ENCODE data around the gene DDX39A. TPM values are rescaled to one million over a fixed set of nuclear protein-coding genes. Genes with fewer than 3 reads are reported as not detected.
A peak's percentile ranks its signal among the peaks of the same experiment; 100 is the strongest.

The DDX39A gene
- total and polyA plus RNA-seq, 2 of the 13 experiments (the other 11 are each of a cell fraction or from before 2014, with no cell fraction given) = 34.6 to 90.4 TPM

DNA sequence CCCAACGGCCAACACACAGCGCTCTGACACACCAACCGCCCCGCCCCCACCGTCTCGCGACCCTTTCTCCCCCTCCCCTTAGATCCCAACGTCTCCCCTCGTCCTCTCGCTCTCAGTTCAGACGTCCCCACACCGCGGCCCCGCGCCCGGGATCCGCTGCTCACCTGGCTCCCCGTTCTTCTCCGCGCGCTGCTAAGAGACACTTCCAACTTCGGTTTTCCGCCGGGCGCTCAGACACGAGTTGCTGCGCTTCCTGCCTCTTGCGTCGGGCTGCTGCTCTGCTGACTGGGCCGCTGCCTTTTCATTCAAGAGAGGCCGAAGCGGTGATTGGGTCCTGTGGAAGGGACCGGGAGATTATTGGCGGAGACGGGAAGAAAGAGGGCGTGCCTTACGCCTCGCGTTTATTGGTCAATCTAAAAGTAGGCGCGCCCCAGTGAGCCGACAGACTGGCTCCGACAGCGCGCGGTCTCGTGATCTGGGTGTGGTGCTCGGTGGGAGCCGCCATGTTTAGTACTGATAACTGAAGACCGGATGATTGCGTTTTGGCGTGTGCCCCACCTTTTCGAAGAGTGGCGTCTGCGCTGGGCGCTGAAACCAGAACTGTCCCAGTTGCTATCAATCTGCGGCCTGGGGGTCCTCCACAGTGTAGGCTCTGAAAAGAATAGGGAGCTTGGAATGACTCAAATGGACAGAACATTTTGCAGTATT lies at the start of gene DDX39A (continued):
- TF ChIP-seq, protein P1, sequence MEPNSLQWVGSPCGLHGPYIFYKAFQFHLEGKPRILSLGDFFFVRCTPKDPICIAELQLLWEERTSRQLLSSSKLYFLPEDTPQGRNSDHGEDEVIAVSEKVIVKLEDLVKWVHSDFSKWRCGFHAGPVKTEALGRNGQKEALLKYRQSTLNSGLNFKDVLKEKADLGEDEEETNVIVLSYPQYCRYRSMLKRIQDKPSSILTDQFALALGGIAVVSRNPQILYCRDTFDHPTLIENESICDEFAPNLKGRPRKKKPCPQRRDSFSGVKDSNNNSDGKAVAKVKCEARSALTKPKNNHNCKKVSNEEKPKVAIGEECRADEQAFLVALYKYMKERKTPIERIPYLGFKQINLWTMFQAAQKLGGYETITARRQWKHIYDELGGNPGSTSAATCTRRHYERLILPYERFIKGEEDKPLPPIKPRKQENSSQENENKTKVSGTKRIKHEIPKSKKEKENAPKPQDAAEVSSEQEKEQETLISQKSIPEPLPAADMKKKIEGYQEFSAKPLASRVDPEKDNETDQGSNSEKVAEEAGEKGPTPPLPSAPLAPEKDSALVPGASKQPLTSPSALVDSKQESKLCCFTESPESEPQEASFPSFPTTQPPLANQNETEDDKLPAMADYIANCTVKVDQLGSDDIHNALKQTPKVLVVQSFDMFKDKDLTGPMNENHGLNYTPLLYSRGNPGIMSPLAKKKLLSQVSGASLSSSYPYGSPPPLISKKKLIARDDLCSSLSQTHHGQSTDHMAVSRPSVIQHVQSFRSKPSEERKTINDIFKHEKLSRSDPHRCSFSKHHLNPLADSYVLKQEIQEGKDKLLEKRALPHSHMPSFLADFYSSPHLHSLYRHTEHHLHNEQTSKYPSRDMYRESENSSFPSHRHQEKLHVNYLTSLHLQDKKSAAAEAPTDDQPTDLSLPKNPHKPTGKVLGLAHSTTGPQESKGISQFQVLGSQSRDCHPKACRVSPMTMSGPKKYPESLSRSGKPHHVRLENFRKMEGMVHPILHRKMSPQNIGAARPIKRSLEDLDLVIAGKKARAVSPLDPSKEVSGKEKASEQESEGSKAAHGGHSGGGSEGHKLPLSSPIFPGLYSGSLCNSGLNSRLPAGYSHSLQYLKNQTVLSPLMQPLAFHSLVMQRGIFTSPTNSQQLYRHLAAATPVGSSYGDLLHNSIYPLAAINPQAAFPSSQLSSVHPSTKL (CRISPR knock-in tag; IDR thresholded peaks at IDR 0.05) = 0 out of 2 replicates have a peak, but pooled peaks have one; percentile 17
- TF ChIP-seq FIP1L1 (IDR thresholded peaks at IDR 0.05; ENCODE audit: borderline replicate concordance, insufficient read depth, low read depth, low read length) = no peak
- TF ChIP-seq ZNF678 (CRISPR knock-in tag; IDR thresholded peaks at IDR 0.05) = 0 out of 2 replicates have a peak, but pooled peaks have one; percentile 31
- TF ChIP-seq NCOA1 (CRISPR knock-in tag; IDR thresholded peaks at IDR 0.05) = no peak
- TF ChIP-seq TEAD2 (CRISPR knock-in tag; IDR thresholded peaks at IDR 0.05) = no peak
- TF ChIP-seq, protein P2, sequence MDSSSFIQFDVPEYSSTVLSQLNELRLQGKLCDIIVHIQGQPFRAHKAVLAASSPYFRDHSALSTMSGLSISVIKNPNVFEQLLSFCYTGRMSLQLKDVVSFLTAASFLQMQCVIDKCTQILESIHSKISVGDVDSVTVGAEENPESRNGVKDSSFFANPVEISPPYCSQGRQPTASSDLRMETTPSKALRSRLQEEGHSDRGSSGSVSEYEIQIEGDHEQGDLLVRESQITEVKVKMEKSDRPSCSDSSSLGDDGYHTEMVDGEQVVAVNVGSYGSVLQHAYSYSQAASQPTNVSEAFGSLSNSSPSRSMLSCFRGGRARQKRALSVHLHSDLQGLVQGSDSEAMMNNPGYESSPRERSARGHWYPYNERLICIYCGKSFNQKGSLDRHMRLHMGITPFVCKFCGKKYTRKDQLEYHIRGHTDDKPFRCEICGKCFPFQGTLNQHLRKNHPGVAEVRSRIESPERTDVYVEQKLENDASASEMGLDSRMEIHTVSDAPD (CRISPR knock-in tag; IDR thresholded peaks at IDR 0.05) = peak; percentile 82; the same call in 1 of the 2 replicates
- peak; percentile 53; the same call in 1 of the 2 replicates for TF ChIP-seq ZNF431 (CRISPR knock-in tag; IDR thresholded peaks at IDR 0.05; ENCODE audit: borderline replicate concordance, low read depth)
- no peak for TF ChIP-seq ZNF354B (CRISPR knock-in tag; IDR thresholded peaks at IDR 0.05)
- TF ChIP-seq, protein P3, sequence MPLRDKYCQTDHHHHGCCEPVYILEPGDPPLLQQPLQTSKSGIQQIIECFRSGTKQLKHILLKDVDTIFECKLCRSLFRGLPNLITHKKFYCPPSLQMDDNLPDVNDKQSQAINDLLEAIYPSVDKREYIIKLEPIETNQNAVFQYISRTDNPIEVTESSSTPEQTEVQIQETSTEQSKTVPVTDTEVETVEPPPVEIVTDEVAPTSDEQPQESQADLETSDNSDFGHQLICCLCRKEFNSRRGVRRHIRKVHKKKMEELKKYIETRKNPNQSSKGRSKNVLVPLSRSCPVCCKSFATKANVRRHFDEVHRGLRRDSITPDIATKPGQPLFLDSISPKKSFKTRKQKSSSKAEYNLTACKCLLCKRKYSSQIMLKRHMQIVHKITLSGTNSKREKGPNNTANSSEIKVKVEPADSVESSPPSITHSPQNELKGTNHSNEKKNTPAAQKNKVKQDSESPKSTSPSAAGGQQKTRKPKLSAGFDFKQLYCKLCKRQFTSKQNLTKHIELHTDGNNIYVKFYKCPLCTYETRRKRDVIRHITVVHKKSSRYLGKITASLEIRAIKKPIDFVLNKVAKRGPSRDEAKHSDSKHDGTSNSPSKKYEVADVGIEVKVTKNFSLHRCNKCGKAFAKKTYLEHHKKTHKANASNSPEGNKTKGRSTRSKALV (CRISPR knock-in tag; IDR thresholded peaks at IDR 0.05) = peak; percentile 4; the same call in 1 of the 2 replicates
- TF ChIP-seq RAD21 (CRISPR knock-in tag; IDR thresholded peaks at IDR 0.05) = 0 out of 2 replicates have a peak, but pooled peaks have one; percentile 15
- TF ChIP-seq, protein P4, sequence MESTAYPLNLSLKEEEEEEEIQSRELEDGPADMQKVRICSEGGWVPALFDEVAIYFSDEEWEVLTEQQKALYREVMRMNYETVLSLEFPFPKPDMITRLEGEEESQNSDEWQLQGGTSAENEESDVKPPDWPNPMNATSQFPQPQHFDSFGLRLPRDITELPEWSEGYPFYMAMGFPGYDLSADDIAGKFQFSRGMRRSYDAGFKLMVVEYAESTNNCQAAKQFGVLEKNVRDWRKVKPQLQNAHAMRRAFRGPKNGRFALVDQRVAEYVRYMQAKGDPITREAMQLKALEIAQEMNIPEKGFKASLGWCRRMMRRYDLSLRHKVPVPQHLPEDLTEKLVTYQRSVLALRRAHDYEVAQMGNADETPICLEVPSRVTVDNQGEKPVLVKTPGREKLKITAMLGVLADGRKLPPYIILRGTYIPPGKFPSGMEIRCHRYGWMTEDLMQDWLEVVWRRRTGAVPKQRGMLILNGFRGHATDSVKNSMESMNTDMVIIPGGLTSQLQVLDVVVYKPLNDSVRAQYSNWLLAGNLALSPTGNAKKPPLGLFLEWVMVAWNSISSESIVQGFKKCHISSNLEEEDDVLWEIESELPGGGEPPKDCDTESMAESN (CRISPR knock-in tag; conservative IDR thresholded peaks at IDR 0.05) = peak; percentile 75
- peak; percentile 51; the same call in 1 of the 2 replicates for TF ChIP-seq ZNF577 (CRISPR knock-in tag; IDR thresholded peaks at IDR 0.05; ENCODE audit: borderline replicate concordance, low read depth)
- TF ChIP-seq ZNF776 (CRISPR knock-in tag; IDR thresholded peaks at IDR 0.05) = no peak
- no peak for TF ChIP-seq ADNP (CRISPR knock-in tag; IDR thresholded peaks at IDR 0.05)
- TF ChIP-seq ZNF556 (CRISPR knock-in tag; IDR thresholded peaks at IDR 0.05; ENCODE audit: borderline replicate concordance) = peak; percentile 56; the same call in 1 of the 2 replicates
- TF ChIP-seq ZNF619 (CRISPR knock-in tag; IDR thresholded peaks at IDR 0.05) = peak; percentile 74; the same call in 1 of the 2 replicates
